Measurements from ENCODE around the gene ARHGAP27.

The ARHGAP27 gene

DNA sequence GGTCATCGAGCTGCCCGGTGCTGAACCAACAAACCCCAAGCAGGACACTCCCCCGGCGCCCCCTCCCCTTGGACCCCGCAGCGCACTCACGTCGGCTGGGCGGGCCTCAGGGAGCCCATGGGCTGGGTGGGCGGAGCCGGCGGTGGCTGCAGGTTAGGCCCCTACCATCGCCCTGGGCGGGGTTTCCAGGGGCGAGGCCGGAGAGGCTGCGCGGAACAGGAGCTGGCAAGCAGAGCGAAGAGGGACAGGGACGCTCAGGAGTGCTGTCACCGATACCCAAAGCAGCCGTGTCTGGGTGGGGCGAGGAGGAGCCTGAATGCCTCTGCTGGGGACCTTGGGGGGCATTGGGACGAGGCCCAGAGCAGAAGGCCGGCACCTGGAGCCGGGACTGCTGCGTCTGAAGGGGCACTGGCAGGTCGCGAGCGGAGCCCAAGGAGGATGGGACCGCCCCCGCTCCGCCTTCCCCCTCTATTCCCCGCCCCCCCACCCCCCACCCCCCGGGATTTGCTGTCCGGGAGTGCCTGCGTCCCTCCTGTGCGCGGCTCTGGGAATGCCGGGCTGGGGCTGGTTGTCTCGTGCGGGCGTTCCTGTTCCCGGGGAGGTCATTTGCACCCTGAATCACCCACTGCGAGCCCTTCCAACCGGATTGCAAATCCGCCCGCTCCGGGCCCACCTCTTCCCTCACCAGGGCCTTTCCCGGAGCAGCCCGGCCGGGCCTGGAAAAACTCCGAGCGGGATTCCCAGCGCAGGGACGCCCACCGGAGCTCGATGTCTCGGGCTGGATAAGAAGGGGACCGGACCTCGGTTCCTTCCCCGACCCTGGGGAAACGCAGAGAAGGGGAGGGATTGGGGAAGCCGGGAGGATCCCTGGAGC, 902 bp downstream of the ARHGAP27 start:
- H2AFZ ChIP-seq (ENCODE audit: low read depth, low read length) = peak overlapping the region; percentile 56
- H3K9ac ChIP-seq (ENCODE audit: low read length) = peak overlapping the region; percentile 57
- H3K79me1 ChIP-seq (replicated peaks; ENCODE audit: low read length, poor library complexity, severe bottlenecking) = no peaks in the 10 kb centered on the region
- H2BK5ac ChIP-seq (ENCODE audit: low read depth, low read length, poor library complexity, severe bottlenecking) = no peak overlapping the region
- peak overlapping the region; percentile 18 to 50 for H3K18ac ChIP-seq (ENCODE audit: low read depth in 1 of 2, low read length in 2 of 2)
- H2BK12ac ChIP-seq (ENCODE audit: low read length in 2 of 2) = peak overlapping the region in 1 of 2 experiments; percentile 34
- no peak overlapping the region for H2AK5ac ChIP-seq (ENCODE audit: low read length, severe bottlenecking)
- WGBS = 0% methylated on average over 46 of the region's 64 CpGs
- peaks cover 20 to 30% of the 10 kb centered on the region in 2 experiments for H3K27me3 ChIP-seq (ENCODE audit: control insufficient read depth in 1 of 2, insufficient read depth in 1 of 2, low read length in 2 of 2)
- H3K27ac ChIP-seq (ENCODE audit: low read length, poor library complexity, severe bottlenecking) = no peak overlapping the region
- H3K4ac ChIP-seq (ENCODE audit: low read depth in 1 of 2, low read length in 2 of 2) = no peak overlapping the region
- H3K4me1 ChIP-seq (ENCODE audit: control insufficient read depth, insufficient read depth, low read depth, low read length) = peaks cover 48% of the 10 kb centered on the region
- H3K36me3 ChIP-seq (ENCODE audit: control insufficient read depth in 1 of 2, insufficient read depth in 2 of 2, low read depth in 1 of 2, low read length in 2 of 2) = peaks cover 17 to 23% of the 10 kb centered on the region in 2 experiments
- H3K4me3 ChIP-seq (ENCODE audit: insufficient read depth in 1 of 2, low read depth in 1 of 2, low read length in 2 of 2) = peak overlapping the region; percentile 46 to 73
- peak overlapping the region in 1 of 2 experiments; percentile 90 for H3K23ac ChIP-seq (ENCODE audit: low read length in 2 of 2)
- no peak overlapping the region for H2BK120ac ChIP-seq (ENCODE audit: low read depth, low read length)
- H3K14ac ChIP-seq (ENCODE audit: low read length in 2 of 2) = no peak overlapping the region
- H2BK15ac ChIP-seq (ENCODE audit: low read depth, poor library complexity, severe bottlenecking) = no peak overlapping the region
- H3K9me3 ChIP-seq (ENCODE audit: control insufficient read depth, low read length) = no peaks in the 10 kb centered on the region
- peak overlapping the region; percentile 90 for H3K4me2 ChIP-seq (ENCODE audit: low read length, poor library complexity, severe bottlenecking)
- H4K91ac ChIP-seq (ENCODE audit: low read length) = no peak overlapping the region
- peak; percentile 64 for DNase-seq
- peak overlapping the region; percentile 17 for H4K8ac ChIP-seq (ENCODE audit: low read length)

DNA sequence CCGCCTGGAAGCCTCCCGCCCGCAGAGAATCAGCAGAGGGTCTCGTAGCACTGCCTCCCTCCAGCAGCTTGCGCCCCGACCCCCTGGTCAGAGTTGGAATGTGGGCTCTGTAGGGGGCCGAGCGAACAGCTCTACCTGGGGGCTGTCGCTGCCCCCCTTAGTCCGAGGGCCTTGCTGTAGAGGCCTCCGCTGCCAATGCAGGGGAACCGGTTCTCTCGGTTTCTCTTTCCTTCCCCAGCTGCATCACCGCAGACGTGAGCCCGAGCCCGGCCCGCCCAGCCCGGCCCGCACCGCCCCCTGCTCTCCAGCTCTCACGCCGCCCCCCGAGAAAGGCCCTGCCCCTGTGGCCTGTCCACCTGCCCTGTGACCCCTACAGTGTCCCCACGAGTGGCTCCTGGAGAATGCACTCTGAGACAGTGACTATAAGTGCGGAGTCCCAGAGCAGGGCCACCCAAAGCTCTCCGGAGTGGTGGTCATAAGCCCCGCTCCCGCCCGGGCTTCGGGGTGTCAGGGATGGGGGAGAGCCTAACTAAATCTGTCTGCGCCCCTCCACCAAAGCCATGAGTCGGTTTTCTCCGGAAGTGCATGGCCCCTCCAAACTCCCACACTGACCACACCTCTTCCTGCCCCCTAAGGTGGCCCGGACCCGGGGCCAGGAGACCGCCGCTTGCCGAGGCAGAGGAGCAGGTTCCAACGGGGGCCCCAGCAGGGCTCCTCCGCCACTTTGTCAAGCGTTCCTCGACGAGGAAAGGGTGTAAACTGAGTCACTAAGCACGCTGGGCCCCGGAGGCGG, 1.7 kb downstream of the ARHGAP27 start:
- Histone ChIP-seq H3K9ac (ENCODE audit: low read length) (no peak overlapping the region), H2BK5ac (ENCODE audit: low read depth, low read length, poor library complexity, severe bottlenecking) (no peak overlapping the region), H3K4ac (ENCODE audit: low read depth in 1 of 2, low read length in 2 of 2) (no peak overlapping the region), H4K91ac (ENCODE audit: low read length) (no peak overlapping the region), H3K23ac (ENCODE audit: low read length in 2 of 2) (peak overlapping the region in 1 of 2 experiments; percentile 85), H2AFZ (ENCODE audit: low read depth, low read length) (no peak overlapping the region), H3K79me1 (replicated peaks; ENCODE audit: low read length, poor library complexity, severe bottlenecking) (no peaks in the 10 kb centered on the region), H3K4me1 (ENCODE audit: control insufficient read depth, insufficient read depth, low read depth, low read length) (peaks cover 42% of the 10 kb centered on the region), H3K27ac (ENCODE audit: low read length, poor library complexity, severe bottlenecking) (no peak overlapping the region), H3K27me3 (ENCODE audit: control insufficient read depth in 1 of 2, insufficient read depth in 1 of 2, low read length in 2 of 2) (peaks cover 23 to 30% of the 10 kb centered on the region in 2 experiments), H2BK120ac (ENCODE audit: low read depth, low read length) (no peak overlapping the region), H3K18ac (ENCODE audit: low read depth in 1 of 2, low read length in 2 of 2) (no peak overlapping the region), H3K14ac (ENCODE audit: low read length in 2 of 2) (no peak overlapping the region), H3K36me3 (ENCODE audit: control insufficient read depth in 1 of 2, insufficient read depth in 2 of 2, low read depth in 1 of 2, low read length in 2 of 2) (peaks cover 9 to 14% of the 10 kb centered on the region in 2 experiments), H2BK15ac (ENCODE audit: low read depth, poor library complexity, severe bottlenecking) (peak overlapping the region; percentile 63), H2AK5ac (ENCODE audit: low read length, severe bottlenecking) (no peak overlapping the region), H3K4me2 (ENCODE audit: low read length, poor library complexity, severe bottlenecking) (peak overlapping the region; percentile 90), H2BK12ac (ENCODE audit: low read length in 2 of 2) (no peak overlapping the region), H3K4me3 (ENCODE audit: insufficient read depth in 1 of 2, low read depth in 1 of 2, low read length in 2 of 2) (peak overlapping the region; percentile 44 to 73), H4K8ac (ENCODE audit: low read length) (no peak overlapping the region), H3K9me3 (ENCODE audit: control insufficient read depth, low read length) (no peaks in the 10 kb centered on the region)
- 3% methylated on average over 43 of the region's 47 CpGs for WGBS
- DNase-seq = peak; percentile 47

GRCh38 chr17:45430006-45430737, 2.5 kb downstream of the ARHGAP27 start:
- Histone ChIP-seq H4K91ac (ENCODE audit: low read length) (no peak overlapping the region), H3K36me3 (ENCODE audit: control insufficient read depth in 1 of 2, insufficient read depth in 2 of 2, low read depth in 1 of 2, low read length in 2 of 2) (peaks cover 3 to 7% of the 10 kb centered on the region in 2 experiments), H2BK120ac (ENCODE audit: low read depth, low read length) (no peak overlapping the region), H4K8ac (ENCODE audit: low read length) (no peak overlapping the region), H3K4ac (ENCODE audit: low read depth in 1 of 2, low read length in 2 of 2) (no peak overlapping the region), H3K27me3 (ENCODE audit: control insufficient read depth in 1 of 2, insufficient read depth in 1 of 2, low read length in 2 of 2) (peaks cover 23 to 30% of the 10 kb centered on the region in 2 experiments), H3K27ac (ENCODE audit: low read length, poor library complexity, severe bottlenecking) (no peak overlapping the region), H2BK5ac (ENCODE audit: low read depth, low read length, poor library complexity, severe bottlenecking) (no peak overlapping the region), H3K18ac (ENCODE audit: low read depth in 1 of 2, low read length in 2 of 2) (peak overlapping the region in 1 of 2 experiments; percentile 18), H2AFZ (ENCODE audit: low read depth, low read length) (no peak overlapping the region), H2AK5ac (ENCODE audit: low read length, severe bottlenecking) (no peak overlapping the region), H3K14ac (ENCODE audit: low read length in 2 of 2) (no peak overlapping the region), H2BK12ac (ENCODE audit: low read length in 2 of 2) (no peak overlapping the region), H3K23ac (ENCODE audit: low read length in 2 of 2) (peak overlapping the region in 1 of 2 experiments; percentile 85), H3K79me1 (replicated peaks; ENCODE audit: low read length, poor library complexity, severe bottlenecking) (peaks cover under 1% of the 10 kb centered on the region), H3K4me3 (ENCODE audit: insufficient read depth in 1 of 2, low read depth in 1 of 2, low read length in 2 of 2) (peak overlapping the region in 1 of 2 experiments; percentile 73), H2BK15ac (ENCODE audit: low read depth, poor library complexity, severe bottlenecking) (no peak overlapping the region), H3K9me3 (ENCODE audit: control insufficient read depth, low read length) (no peaks in the 10 kb centered on the region), H3K4me1 (ENCODE audit: control insufficient read depth, insufficient read depth, low read depth, low read length) (peaks cover 49% of the 10 kb centered on the region), H3K4me2 (ENCODE audit: low read length, poor library complexity, severe bottlenecking) (peak overlapping the region; percentile 90), H3K9ac (ENCODE audit: low read length) (no peak overlapping the region)
- 18% methylated on average over 59 of the region's 68 CpGs for WGBS
- no peak for DNase-seq

Data from mesenchymal stem cell (in vitro differentiated cells and primary cell).